Stimulated activated CD8-positive, alpha-beta memory T cell treated with anti-CD3 and anti-CD28 coated beads, Interleukin-4, amount 100 ng/mL, for 4 hours (primary cell): ENCODE results near the gene HBP1.
"Not testable (repeated sequence)": the region's sequence is repeated elsewhere in the genome, so short reads cannot be mapped to it uniquely, and the experiment has no call there.

ENCODE experiments used
- DNase-seq, 2 donors: peaks; one replicate each; pipeline ENCODE4 v3.0.0-alpha.2; 2020; ENCODE audit warnings: low read depth in 2 of 2, low spot score in 1 of 2

HBP1 gene

DNA sequence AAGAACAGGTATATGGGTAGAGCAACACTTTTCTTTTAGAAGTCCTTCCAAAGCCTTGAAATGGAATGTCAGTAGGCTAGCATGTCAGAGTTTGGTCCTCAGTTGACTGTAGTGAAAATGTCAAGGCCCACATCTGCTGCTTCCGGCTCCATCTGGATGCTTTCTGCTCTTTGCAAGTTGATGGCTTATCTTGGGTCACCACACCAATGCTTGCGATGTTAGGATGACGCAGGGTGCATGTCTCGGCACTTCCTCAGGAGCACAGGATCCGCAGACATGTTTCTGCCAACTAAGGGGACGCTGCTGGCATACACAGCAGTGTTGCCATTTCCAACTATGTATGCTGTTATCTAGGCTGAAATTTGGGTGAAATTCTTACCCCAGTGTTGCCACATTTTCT, 14.0 kb upstream of the HBP1 start:
- no peak for DNase-seq

DNA sequence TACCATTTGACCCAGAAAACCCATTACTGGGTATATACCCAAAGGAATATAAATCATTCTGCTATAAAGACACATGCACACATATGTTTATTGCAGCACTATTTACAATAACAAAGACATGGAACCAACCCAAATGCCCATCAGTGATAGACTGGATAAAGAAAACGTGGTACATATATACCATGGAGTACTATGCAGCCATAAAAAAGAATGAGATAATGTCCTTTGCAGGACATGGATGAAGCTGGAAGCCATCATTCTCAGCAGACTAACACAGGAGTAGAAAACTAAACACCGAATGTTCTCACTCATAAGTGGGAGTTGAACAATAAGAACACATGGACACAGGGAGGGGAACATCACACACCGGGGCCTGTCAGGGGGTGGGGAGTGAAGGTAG, 13.1 kb upstream of the HBP1 start:
- not testable (repeated sequence) for DNase-seq

- no peak for DNase-seq
Measured at GRCh38 chr7:107157091-107157490, 11.7 kb upstream of the HBP1 start.

DNA sequence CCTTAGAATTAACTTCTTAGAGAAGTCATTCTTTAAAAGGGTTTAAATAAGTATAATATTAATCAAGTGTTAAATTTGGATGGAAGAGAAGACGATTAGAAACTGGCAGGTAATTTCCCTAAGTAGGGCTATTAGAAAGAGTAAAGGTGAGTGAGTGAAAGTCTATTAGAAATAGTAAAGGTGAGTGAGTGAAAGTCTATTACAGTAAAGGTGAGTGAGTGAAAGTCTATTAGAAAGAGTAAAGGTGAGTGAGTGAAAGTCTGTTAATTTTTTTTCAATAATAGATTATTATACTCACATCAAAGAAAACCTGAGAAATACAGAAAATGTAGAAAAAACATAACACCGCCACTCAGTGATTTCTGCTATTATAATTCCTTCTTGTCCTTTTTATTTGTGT, 10.8 kb upstream of the HBP1 start:
- DNase-seq, result no peak

GRCh38 chr7:107160389-107160788, 8.4 kb upstream of the HBP1 start:
- DNase-seq, result no peak

DNA sequence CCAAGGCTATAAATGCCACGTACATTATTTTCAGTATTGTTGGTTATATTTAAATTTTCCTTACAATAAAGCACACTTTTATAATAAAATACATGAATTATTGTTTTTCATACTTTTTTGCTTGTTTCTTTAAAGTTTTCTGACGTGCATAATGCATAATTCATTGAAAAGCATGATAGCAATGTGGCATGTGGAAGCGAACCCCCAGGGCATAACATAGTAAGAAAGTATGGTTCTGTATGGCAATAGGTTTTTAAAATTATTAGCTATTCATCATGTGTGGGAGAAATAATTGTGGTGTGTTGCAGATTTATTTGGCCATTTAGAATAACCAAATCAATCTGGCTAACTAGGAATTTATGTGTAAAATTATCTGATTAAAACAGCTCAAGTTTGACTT, 7.4 kb upstream of the HBP1 start:
- DNase-seq, result no peak

GRCh38 chr7:107162475-107162874, 6.3 kb upstream of the HBP1 start:
- DNase-seq, result no peak

DNA sequence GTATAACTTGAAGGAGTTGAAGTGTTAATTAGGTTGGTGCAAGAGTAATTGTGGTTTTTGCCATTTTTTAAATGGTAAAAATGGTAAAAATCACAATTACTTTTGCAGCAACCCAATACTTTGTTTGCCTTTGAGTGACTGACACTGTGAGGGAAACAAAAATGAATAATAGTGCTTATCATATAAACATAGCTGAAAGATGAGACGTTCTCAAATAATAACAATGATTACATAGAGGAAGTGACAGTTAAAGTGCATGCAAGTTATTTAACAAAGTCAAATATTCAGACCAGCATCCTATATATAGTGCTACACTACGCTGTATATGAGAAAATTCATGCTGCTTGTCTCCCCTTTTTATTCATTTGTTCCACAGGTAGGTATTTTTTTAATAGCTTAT, 4.7 kb upstream of the HBP1 start:
- DNase-seq, result no peak

- DNase-seq, result no peak
Measured at GRCh38 chr7:107165341-107165740, 3.5 kb upstream of the HBP1 start.

DNA sequence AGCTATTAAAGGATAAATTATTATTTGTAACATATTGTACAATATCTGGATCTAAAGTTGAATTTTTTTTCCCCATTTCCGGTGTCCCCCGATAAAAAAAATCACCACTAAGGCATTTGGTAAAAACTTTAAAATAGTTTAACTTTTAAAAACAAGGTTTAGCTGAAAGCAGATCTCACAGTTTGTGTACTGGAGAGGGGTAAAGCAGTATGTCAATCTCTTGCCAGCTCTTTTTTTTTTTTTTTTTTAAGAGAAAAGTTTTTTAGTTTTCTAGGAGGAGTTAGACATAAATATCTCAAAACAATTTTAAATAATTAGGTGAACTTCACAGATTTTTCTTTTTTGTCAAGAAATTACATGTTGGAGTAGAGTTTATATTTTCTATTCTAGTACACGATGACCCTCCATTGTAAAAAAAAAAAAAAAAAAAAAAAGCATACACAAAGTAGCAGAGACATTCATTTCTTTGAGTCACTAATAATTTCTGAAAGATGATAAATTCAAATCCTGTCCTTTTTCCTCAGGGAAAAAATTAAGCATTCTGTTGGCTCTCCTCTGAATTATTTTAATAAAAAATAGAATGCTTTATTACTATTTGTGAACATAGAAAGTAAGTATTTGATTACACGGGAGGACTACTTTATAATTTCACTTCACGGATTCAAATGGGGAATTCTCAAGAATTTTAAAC, 1.9 kb upstream of the HBP1 start:
- DNase-seq, result no peak

GRCh38 chr7:107167483-107168232, 1.1 kb upstream of the HBP1 start:
- peak in 1 of 2 donors; percentile 41 for DNase-seq

GRCh38 chr7:107169120-107170050, 582 bp downstream of the HBP1 start:
- DNase-seq, result peak; percentile 58 to 70

GRCh38 chr7:107170051-107170915, 1.5 kb downstream of the HBP1 start:
- DNase-seq, result no peak

GRCh38 chr7:107171496-107171895, 2.7 kb downstream of the HBP1 start:
- DNase-seq, result no peak

DNA sequence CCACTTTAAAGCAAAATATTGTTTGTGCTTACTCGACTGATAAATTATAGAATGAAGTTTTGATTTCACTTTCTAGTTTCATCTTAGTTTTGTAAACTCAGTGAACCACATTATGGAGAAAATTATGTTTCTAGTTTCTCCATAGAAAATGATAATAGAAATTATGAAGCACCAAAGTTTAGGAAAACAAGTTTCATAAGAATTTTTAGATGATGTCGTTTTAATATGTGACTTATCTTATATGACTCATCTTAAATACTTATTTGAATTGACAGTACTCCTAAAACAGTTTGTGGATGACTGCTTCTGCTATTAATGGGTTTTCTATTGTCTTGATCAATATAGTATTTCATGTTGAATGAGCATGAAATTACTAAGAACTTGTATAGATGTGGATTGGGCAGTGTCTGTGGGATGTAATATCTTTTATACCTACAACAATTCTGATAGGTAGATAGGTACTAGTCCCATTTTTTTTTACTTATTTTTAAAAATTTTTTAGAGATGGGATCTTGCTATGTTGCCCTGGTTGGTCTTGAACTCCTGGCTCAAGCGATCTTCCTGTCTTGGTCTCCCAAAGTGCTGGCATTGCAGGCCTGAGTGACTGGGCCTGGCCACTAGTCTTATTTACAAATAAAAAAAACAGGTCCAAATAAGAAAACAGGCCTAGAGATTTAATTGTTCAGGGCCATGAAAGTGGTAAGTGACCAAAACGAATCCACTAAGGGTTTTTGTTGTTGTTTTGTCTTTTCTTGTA, 3.7 kb downstream of the HBP1 start:
- DNase-seq, result no peak

- no peak for DNase-seq
Measured at GRCh38 chr7:107173191-107173590, 4.4 kb downstream of the HBP1 start.

DNA sequence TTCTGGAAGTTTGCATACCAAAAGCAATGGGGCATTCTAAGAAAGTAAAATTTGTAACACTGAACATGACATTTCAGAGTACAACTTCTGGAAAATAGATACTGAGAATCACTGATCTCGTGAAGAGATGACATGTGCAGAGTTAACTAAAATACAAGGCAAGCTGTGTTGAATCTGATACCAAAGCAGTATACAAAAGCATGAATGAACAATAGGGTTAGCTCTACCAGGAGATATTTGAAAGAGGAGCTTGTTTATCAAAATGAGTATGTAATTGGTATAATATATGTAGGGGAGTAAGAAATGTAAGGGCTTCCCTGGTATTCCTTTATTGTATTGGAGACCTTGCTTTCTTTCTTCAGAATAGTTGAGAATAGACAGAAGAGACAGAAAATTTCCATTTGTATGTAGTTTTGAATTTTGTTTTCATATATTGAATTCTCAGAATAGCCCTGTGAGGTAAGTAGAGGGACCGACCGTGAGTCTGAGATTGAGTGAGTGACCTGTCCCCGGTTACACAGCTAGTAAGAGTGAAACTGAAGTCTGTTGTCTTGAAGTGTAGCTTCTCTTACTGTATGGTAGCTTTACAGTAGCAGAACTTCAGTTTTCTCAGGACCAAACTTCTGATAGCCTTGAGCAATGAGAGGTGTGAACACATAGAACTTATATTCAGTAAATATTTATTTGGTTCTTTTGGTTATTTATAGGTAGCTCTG, 5.0 kb downstream of the HBP1 start:
- DNase-seq, result no peak

- no peak for DNase-seq
Measured at GRCh38 chr7:107179326-107180164, 10.7 kb downstream of the HBP1 start.

DNA sequence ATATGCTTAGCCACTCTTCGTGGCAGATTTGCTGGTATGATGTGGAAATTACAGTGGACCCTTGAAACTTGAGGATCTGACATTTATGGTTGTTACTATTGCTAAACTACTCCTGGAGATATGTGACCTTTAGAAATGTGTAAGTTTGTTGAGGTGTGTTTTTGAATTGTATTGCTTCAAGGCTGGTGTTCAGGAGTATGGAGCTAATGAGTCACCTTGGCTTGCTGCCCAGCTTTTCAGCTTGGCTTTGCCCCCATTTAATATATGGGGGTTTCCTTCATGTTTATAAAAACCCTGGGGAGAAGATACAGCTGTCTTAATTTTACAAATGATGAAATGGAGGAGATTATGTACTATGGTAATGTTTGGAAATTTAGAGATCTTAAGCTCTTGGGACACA, 11.6 kb downstream of the HBP1 start:
- DNase-seq, result peak; percentile 51 to 68
